ENCODE results near the gene RBBP8NL.

DNA sequence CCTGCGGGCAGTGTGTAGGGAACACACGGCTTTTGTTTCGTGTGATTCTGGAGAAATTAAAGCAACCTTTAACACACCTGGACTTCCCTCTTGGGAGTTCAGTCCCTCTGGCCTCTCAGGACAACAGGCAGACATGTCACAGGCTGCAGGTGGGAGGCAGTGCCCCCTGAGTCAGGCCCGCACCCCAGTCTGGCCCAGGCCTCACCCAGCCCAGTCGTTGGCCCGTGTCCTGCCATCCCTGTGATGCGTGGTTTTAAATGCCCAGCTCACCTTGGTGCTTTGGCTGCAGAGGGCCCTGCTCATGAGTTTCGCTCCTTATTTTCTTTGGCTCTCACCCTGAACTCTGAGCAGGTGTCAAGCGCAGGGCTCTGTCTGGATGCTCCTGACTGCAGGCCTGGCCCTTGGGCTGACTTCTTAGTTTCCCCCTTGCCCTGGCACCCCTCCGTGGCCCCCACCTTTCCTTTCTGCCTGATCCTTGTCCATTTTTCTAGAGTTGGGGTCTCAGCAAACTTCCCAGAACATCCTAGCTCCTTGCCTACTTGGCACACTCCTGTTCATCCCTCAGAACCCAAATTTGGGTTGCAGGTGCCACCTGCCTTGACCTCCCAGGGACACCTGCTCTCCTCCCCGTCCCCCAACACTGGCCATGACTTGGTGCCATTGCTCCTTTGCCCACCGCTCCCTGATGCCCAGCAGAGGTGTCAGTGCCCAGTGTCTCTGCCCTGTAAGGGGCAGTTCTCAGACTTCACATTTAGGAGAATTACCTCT, 18.1 kb downstream of the RBBP8NL start:
- TF ChIP-seq, protein P1, sequence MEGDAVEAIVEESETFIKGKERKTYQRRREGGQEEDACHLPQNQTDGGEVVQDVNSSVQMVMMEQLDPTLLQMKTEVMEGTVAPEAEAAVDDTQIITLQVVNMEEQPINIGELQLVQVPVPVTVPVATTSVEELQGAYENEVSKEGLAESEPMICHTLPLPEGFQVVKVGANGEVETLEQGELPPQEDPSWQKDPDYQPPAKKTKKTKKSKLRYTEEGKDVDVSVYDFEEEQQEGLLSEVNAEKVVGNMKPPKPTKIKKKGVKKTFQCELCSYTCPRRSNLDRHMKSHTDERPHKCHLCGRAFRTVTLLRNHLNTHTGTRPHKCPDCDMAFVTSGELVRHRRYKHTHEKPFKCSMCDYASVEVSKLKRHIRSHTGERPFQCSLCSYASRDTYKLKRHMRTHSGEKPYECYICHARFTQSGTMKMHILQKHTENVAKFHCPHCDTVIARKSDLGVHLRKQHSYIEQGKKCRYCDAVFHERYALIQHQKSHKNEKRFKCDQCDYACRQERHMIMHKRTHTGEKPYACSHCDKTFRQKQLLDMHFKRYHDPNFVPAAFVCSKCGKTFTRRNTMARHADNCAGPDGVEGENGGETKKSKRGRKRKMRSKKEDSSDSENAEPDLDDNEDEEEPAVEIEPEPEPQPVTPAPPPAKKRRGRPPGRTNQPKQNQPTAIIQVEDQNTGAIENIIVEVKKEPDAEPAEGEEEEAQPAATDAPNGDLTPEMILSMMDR (IDR thresholded peaks at IDR 0.05): no peak
- TF ChIP-seq POLR2A (IDR thresholded peaks at IDR 0.05): no peak

Data from adrenal gland (tissue), 5 donors.